Measurements from ENCODE around the gene ADAMTS19.
"Not testable (repeated sequence)": the region's sequence is repeated elsewhere in the genome, so short reads cannot be mapped to it uniquely, and the experiment has no call there.

Gene ADAMTS19

DNA sequence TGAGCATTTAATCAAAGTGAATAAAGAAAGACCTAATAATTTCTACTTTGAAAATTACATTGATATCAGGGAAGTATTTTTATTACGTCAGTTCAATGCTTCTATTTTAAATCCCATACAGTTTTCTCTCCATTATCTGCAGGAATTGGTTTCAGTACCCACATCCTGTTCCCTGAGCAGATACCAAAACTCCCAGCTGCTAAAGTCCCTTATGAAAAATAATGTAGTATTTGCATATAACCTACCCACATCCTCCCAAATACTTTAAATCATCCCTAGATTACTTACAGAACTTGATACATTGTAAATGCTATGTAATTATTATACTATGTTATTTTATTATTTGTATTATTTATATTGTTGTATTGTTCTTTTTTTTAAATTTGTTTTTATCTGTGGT is 162.4 kb downstream of the ADAMTS19 start:
- no peak overlapping the region for H3K4me3 ChIP-seq (replicated peaks in 1 of 2; ENCODE audit: low read depth in 2 of 2, low read length in 2 of 2)

DNA sequence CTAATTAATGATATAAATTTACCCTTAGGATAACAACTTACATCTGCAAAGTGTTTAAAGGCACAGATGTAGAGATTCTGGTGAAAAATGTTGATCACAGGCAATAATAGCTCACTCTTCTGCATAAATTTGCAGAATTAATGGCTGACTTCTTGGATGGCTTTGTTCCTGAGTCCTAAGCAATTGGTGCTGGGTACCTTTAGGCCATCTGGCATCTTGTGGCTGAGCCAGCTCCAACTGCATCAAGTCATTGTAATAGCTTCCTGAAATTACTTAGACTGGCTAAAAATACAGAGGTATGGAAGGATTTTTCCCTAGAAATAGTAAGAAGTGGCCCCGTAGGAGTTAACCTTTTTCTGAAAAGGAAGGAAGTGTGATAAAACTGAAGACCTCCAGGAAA is 169.5 kb downstream of the ADAMTS19 start:
- TF ChIP-seq, protein P1, sequence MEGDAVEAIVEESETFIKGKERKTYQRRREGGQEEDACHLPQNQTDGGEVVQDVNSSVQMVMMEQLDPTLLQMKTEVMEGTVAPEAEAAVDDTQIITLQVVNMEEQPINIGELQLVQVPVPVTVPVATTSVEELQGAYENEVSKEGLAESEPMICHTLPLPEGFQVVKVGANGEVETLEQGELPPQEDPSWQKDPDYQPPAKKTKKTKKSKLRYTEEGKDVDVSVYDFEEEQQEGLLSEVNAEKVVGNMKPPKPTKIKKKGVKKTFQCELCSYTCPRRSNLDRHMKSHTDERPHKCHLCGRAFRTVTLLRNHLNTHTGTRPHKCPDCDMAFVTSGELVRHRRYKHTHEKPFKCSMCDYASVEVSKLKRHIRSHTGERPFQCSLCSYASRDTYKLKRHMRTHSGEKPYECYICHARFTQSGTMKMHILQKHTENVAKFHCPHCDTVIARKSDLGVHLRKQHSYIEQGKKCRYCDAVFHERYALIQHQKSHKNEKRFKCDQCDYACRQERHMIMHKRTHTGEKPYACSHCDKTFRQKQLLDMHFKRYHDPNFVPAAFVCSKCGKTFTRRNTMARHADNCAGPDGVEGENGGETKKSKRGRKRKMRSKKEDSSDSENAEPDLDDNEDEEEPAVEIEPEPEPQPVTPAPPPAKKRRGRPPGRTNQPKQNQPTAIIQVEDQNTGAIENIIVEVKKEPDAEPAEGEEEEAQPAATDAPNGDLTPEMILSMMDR (IDR thresholded peaks at IDR 0.05; ENCODE audit: low read depth, low read length) = no peak
- no peak overlapping the region for H3K4me3 ChIP-seq (replicated peaks in 1 of 2; ENCODE audit: low read depth in 2 of 2, low read length in 2 of 2)
- DNase-seq (ENCODE audit: low read depth in 2 of 2) = no peak

More for the DNA sequence above, 162.4 kb downstream of the ADAMTS19 start:
- TF ChIP-seq, protein P1 (IDR thresholded peaks at IDR 0.05; ENCODE audit: low read depth, low read length) = no peak
- no peak for DNase-seq (ENCODE audit: low read depth in 2 of 2)

DNA sequence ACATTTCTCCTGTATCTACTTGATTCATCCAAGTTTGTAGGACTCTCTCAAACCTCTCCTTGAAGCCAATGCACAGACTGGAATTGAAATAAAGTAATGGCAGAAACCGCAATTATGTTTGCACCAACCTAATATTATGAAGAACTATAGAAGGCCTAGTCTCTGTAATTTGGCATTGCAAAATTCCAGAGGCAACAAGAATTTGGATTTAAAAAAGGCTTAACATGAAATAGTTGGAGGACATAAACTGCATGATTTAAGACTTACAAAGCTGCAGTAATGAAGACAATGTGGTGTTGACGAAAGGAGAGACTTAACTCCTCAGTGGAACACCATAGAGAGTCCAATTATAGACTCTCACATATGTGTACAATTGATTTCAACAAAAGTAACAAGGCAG is 170.0 kb downstream of the ADAMTS19 start:
- TF ChIP-seq, protein P1 (IDR thresholded peaks at IDR 0.05; ENCODE audit: low read depth, low read length) = no peak
- no peak overlapping the region for H3K4me3 ChIP-seq (replicated peaks in 1 of 2; ENCODE audit: low read depth in 2 of 2, low read length in 2 of 2)
- DNase-seq (ENCODE audit: low read depth in 2 of 2) = no peak

DNA sequence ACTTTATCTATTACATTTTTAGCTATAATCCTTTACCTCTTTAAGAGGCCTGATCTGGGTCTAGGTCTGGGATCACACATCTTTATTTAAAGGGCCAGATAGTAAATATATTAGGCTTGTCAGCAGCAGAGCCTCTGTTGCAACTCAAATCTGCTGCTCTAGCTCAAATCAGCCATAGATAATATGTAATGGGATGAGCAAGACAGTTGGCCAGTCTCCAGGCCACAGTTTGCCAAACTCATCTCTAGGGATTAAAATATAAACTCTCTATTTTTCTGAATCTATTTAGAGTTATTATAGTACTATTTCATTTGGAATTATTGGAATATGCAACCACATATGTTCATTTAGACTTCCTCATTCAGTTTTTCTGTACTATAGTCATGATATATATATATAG is 171.9 kb downstream of the ADAMTS19 start:
- H3K4me3 ChIP-seq (replicated peaks in 1 of 2; ENCODE audit: low read depth in 2 of 2, low read length in 2 of 2) = no peak overlapping the region
- TF ChIP-seq, protein P1 (IDR thresholded peaks at IDR 0.05; ENCODE audit: low read depth, low read length) = no peak
- DNase-seq (ENCODE audit: low read depth in 2 of 2) = peak; percentile 13 to 43

DNA sequence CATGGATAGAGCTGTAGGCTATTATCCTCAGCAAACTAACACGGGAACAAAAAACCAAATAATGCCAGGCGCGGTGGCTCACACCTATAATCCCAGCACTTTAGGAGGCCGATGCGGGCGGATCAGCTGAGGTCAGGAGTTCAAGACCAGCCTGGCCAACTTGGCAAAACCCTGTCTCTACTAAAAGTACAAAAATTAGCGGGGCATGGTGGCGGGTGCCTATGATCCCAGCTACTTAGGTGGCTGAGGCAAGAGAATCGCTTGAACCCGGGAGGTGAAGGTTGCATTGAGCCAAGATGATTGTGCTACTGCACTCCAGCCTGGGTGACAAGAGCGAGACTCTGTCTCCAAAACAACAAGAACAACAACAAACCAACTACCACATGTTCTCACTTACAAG is 177.4 kb downstream of the ADAMTS19 start:
- DNase-seq (ENCODE audit: low read depth in 2 of 2); H3K4me3 ChIP-seq (replicated peaks in 1 of 2; ENCODE audit: low read depth in 2 of 2, low read length in 2 of 2): not testable (repeated sequence)

DNA sequence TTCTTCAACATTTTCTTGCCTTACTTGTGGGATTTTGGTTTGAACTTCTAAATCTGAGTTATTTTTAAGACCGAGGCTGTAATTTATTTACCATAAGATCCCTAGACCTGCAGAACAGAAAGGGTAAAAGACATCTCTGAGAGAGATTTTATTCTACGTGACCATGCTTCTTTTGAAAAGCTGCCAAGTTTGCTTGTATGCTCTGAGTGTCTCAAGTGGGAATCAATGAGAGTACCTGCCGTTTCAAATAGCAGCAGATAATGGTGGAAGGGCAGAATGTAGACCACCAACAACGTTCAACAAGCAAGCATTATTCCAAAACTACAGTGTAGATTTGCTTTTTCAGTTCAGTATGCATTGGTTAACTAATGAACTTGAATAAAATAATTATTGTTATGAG is 179.2 kb downstream of the ADAMTS19 start:
- no peak overlapping the region for H3K4me3 ChIP-seq (replicated peaks in 1 of 2; ENCODE audit: low read depth in 2 of 2, low read length in 2 of 2)
- TF ChIP-seq, protein P1 (IDR thresholded peaks at IDR 0.05; ENCODE audit: low read depth, low read length) = no peak
- no peak for DNase-seq (ENCODE audit: low read depth in 2 of 2)

DNA sequence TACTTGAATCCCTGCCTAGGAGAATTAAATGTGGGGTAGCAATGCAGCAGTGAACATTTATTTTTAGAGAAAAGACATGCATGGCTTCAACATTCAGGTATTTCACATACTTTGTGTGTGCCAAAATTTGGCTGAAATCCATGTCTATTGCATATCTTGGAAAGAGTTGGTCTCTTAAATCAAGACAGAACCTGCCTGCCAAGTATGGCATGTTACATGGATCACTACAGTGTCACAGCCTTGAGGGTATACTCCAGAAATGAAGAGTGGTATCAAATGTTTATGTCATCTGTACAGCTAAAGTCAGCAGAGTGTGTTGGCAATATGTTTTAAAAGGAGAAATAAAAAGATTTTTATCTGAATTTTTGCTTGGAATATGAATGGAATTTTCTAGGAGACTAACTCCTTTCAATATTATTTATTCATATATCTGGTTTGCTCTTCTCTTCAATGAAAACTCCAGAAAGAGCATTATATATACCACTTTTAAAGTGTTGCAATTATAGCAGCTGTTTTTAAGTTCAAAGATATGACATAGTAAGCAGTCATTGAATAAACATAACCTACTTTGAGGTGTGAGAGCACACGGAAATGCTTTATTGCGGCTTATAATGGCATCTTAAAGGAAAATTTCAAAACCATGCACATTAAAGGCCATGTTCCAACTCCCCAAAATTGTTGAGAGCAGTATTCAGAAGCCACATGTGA is 192.4 kb downstream of the ADAMTS19 start:
- DNase-seq (ENCODE audit: low read depth in 2 of 2) = peak in 1 of 2 donors; percentile 47
- TF ChIP-seq, protein P1 (IDR thresholded peaks at IDR 0.05; ENCODE audit: low read depth, low read length) = no peak
- no peak overlapping the region for H3K4me3 ChIP-seq (replicated peaks in 1 of 2; ENCODE audit: low read depth in 2 of 2, low read length in 2 of 2)

All from cardiac fibroblast (primary cell).